ENCODE results near the gene C1S.
"Not testable (repeated sequence)": the region's sequence is repeated elsewhere in the genome, so short reads cannot be mapped to it uniquely, and the experiment has no call there.

Gene C1S

GRCh38 chr12:7031306-7031705 lies 29.2 kb upstream of the C1S start:
- in situ Hi-C loops (cut with MboI; ENCODE audit: low sequenced_read_pairs, unreplicated experiment) = no loop called here
- no peak for DNase-seq (ENCODE audit: low spot score)
- TF ChIP-seq CTCF (IDR thresholded peaks at IDR 0.05; ENCODE audit: borderline replicate concordance, control extremely low read depth, extremely low read depth, insufficient read depth, missing control alignments) = no peak

GRCh38 chr12:7032990-7033389 lies 27.5 kb upstream of the C1S start:
- no peak for DNase-seq (ENCODE audit: low spot score)
- no peak for TF ChIP-seq CTCF (IDR thresholded peaks at IDR 0.05; ENCODE audit: borderline replicate concordance, control extremely low read depth, extremely low read depth, insufficient read depth, missing control alignments)
- in situ Hi-C loops (cut with MboI; ENCODE audit: low sequenced_read_pairs, unreplicated experiment) = no loop called here

- in situ Hi-C loops (cut with MboI; ENCODE audit: low sequenced_read_pairs, unreplicated experiment) = no loop called here
- no peak for DNase-seq (ENCODE audit: low spot score)
- no peak for TF ChIP-seq CTCF (IDR thresholded peaks at IDR 0.05; ENCODE audit: borderline replicate concordance, control extremely low read depth, extremely low read depth, insufficient read depth, missing control alignments)
Observed at GRCh38 chr12:7034464-7034863, 26.1 kb upstream of the C1S start.

GRCh38 chr12:7035463-7035862 lies 25.1 kb upstream of the C1S start:
- no peak for DNase-seq (ENCODE audit: low spot score)
- in situ Hi-C loops (cut with MboI; ENCODE audit: low sequenced_read_pairs, unreplicated experiment) = no loop called here
- TF ChIP-seq CTCF (IDR thresholded peaks at IDR 0.05; ENCODE audit: borderline replicate concordance, control extremely low read depth, extremely low read depth, insufficient read depth, missing control alignments) = no peak

GRCh38 chr12:7037411-7037810 lies 23.1 kb upstream of the C1S start:
- DNase-seq (ENCODE audit: low spot score); in situ Hi-C loops (cut with MboI; ENCODE audit: low sequenced_read_pairs, unreplicated experiment): not testable (repeated sequence)

- TF ChIP-seq CTCF (IDR thresholded peaks at IDR 0.05; ENCODE audit: borderline replicate concordance, control extremely low read depth, extremely low read depth, insufficient read depth, missing control alignments) = no peak
- in situ Hi-C loops (cut with MboI; ENCODE audit: low sequenced_read_pairs, unreplicated experiment) = no loop called here
- no peak for DNase-seq (ENCODE audit: low spot score)
Observed at GRCh38 chr12:7038591-7038990, 21.9 kb upstream of the C1S start.

- no peak for TF ChIP-seq CTCF (IDR thresholded peaks at IDR 0.05; ENCODE audit: borderline replicate concordance, control extremely low read depth, extremely low read depth, insufficient read depth, missing control alignments)
- no peak for DNase-seq (ENCODE audit: low spot score)
- in situ Hi-C loops (cut with MboI; ENCODE audit: low sequenced_read_pairs, unreplicated experiment) = no loop called here
Observed at GRCh38 chr12:7039403-7039802, 21.1 kb upstream of the C1S start.

All from GM13976 (cell line).